Natural killer cell (primary cell): Measurements from ENCODE around the gene ANKRD36C. TPM values are rescaled to one million over a fixed set of nuclear protein-coding genes. Genes with fewer than 3 reads are reported as not detected.
"Not testable (repeated sequence)": the region's sequence is repeated elsewhere in the genome, so short reads cannot be mapped to it uniquely, and the experiment has no call there.

Experiments used
- ATAC-seq, 3 donors: fragments of 150-1000 bp in 2 of 3; fragments of 200-7000 bp in 1 of 3; cut with Tn5 transposase; 1 replicate in 1 of 3; 2 replicates in 2 of 3; pipeline ENCODE4 v1.10.0; 2021; ENCODE audit warnings: mild to moderate bottlenecking in 2 of 3, moderate library complexity in 2 of 3
- DNase-seq, 2 donors: peaks; one replicate each; pipeline versions ENCODE4 v3.0.0 to v3.0.0-alpha.2; 2013 to 2021; ENCODE audit warnings: mixed read lengths in 1 of 2
- H3K27ac ChIP-seq: one replicate; pipeline ENCODE4 v1.5.1; 2013; ENCODE audit warnings: mild to moderate bottlenecking, low read length
- H3K27me3 ChIP-seq: one replicate; pipeline ENCODE4 v1.6.1; 2013; ENCODE audit warnings: low read length; ENCODE audit not compliant: control insufficient read depth, insufficient read depth
- H3K36me3 ChIP-seq: one replicate; pipeline ENCODE4 v1.6.1; 2013; ENCODE audit warnings: low read length; ENCODE audit not compliant: control insufficient read depth, insufficient read depth
- H3K4me1 ChIP-seq: one replicate; pipeline ENCODE4 v1.6.1; 2013; ENCODE audit warnings: low read length; ENCODE audit not compliant: control insufficient read depth, insufficient read depth
- H3K4me3 ChIP-seq: one replicate; pipeline ENCODE4 v1.5.1; 2013; ENCODE audit warnings: low read length
- H3K9me3 ChIP-seq: one replicate; pipeline ENCODE4 v1.6.1; 2013; ENCODE audit warnings: low read length; ENCODE audit not compliant: control insufficient read depth, insufficient read depth
- H3K27ac Mint-ChIP-seq, 2 donors: one replicate each; pipeline ENCODE4 v1.8.0; 2022; ENCODE audit warnings: mild to moderate bottlenecking in 2 of 2, mixed read lengths in 2 of 2, moderate library complexity in 1 of 2
- H3K27me3 Mint-ChIP-seq, 2 donors: one replicate each; pipeline ENCODE4 v1.8.0; 2022; ENCODE audit warnings: low read depth in 2 of 2, mixed read lengths in 2 of 2
- H3K36me3 Mint-ChIP-seq: one replicate; pipeline ENCODE4 v1.8.0; 2022; ENCODE audit warnings: mixed read lengths
- H3K4me1 Mint-ChIP-seq, 2 donors: one replicate each; pipeline ENCODE4 v1.8.0; 2022; ENCODE audit warnings: mixed read lengths in 2 of 2
- H3K4me3 Mint-ChIP-seq: one replicate; pipeline ENCODE4 v1.8.0; 2022; ENCODE audit warnings: mild to moderate bottlenecking, moderate library complexity, mixed read lengths
- H3K9me3 Mint-ChIP-seq, 2 donors: one replicate each; pipeline ENCODE4 v1.8.0; 2022; ENCODE audit warnings: mixed read lengths in 2 of 2
- whole genome bisulfite sequencing: methylation state at CpG from one replicate; pipeline ENCODE4 v1.1.7; 2013; ENCODE audit warnings: missing lambda C conversion rate; ENCODE audit not compliant: insufficient coverage; 5-methylcytosine and 5-hydroxymethylcytosine counted together
- intact Hi-C: fragments of 100-400 bp; cut with micrococcal nuclease; formaldehyde crosslinking; loops from one replicate; pipeline ENCODE4 v1.14.2; 2022
- total RNA-seq, 4 donors: library from RNA; stranded (reverse); fragments of 120-200 nt in 1 of 4; gene quantifications; one replicate each; pipeline versions ENCODE4 v1.2.3 to v1.2.4, GENCODE V29; 2013 to 2022
- TF ChIP-seq, protein P1 (sequence below): fragments of 200-600 bp; IDR thresholded peaks from one replicate; pipeline ENCODE4 v1.8.0; 2022; ENCODE audit warnings: antibody characterized with exemption

ANKRD36C gene
- total RNA-seq, 3 donors from 2014 or later (not counting 1 experiment from before 2014, with no cell fraction given), result 84.5 to 91.5 (median 85.4) TPM

DNA sequence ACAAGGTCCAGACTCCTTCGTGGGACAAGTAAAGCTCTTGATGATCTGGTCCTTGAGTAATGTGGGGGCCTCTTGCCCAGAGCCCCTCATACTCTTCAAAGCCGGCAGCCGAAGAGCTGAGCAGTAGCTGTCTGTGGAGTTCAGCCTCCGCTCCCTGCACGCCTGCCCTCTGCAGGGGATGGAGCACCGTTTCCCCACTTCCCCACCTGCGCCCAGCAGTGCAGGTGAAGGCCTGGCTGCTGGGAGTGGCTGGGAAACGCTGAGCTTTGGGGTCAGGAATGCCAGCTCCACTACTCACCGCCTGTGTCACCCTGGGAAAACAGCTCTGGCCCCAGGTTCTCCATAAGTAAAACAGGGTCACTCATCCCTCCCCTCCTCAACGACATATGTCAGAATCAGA is 18.2 kb upstream of the ANKRD36C start:
- Mint-ChIP-seq H3K4me3 (peak overlapping the region; percentile 80), H3K27ac (peak overlapping the region; percentile 80 to 90), H3K27me3 (peaks cover 17 to 18% of the 10 kb centered on the region in 2 donors)
- peak overlapping the region; percentile 50 for H3K4me3 ChIP-seq
- not testable (repeated sequence) for H3K4me1 Mint-ChIP-seq, H3K9me3 Mint-ChIP-seq, H3K27me3 ChIP-seq, H3K9me3 ChIP-seq, H3K36me3 ChIP-seq, ATAC-seq, H3K36me3 Mint-ChIP-seq
- H3K4me1 ChIP-seq, result peaks cover 14% of the 10 kb centered on the region
- H3K27ac ChIP-seq, result peak overlapping the region; percentile 56
- DNase-seq, result peak in 1 of 2 donors; percentile 22
- intact Hi-C loops, result loop anchor here (10.0 kb wide), 1 partner anchor 825 kb away; no protein-coding TSS in a partner anchor
- 18% methylated on average over 10 of the region's 10 CpGs for WGBS

DNA sequence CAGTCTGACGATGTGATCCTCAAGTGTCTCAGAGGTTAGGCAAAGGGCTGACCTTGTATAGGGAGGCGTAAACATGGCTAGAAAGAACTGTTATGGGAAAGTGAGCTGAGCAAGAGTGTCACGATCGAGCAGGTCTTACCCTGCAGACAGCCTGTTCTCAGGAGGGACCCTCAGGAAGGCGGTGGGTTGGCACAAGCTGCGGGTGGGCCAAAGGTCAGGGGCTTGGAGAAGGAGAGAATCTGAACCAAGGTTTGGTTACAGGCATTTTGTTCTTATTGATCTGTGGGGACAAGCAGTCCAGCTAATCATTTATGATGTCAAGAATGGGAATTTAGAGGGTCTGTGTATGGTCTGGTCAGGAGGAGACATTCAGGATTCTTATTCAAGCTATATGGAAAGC is 16.4 kb upstream of the ANKRD36C start:
- intact Hi-C loops, result not testable (repeated sequence)

GRCh38 chr2:96006248-96006647 is 14.6 kb upstream of the ANKRD36C start:
- H3K36me3 Mint-ChIP-seq, H3K27me3 ChIP-seq, H3K9me3 Mint-ChIP-seq, DNase-seq, H3K9me3 ChIP-seq, H3K27ac Mint-ChIP-seq, intact Hi-C loops, H3K4me3 ChIP-seq, ATAC-seq, H3K4me1 Mint-ChIP-seq, H3K27ac ChIP-seq, H3K4me3 Mint-ChIP-seq, H3K36me3 ChIP-seq: not testable (repeated sequence)
- WGBS, result 83% methylated on average over 3 of the region's 5 CpGs
- H3K27me3 Mint-ChIP-seq, result peaks cover 25 to 43% of the 10 kb centered on the region in 2 donors
- H3K4me1 ChIP-seq, result peaks cover 14% of the 10 kb centered on the region

More for the DNA sequence above, 16.4 kb upstream of the ANKRD36C start:
- 89% methylated on average over 6 of the region's 6 CpGs for WGBS
- H3K27ac Mint-ChIP-seq, DNase-seq, H3K9me3 Mint-ChIP-seq, H3K27ac ChIP-seq, H3K36me3 Mint-ChIP-seq, H3K4me3 ChIP-seq, H3K9me3 ChIP-seq, ATAC-seq, H3K36me3 ChIP-seq, H3K4me1 Mint-ChIP-seq, H3K27me3 ChIP-seq: not testable (repeated sequence)
- H3K27me3 Mint-ChIP-seq, result peaks cover 22 to 29% of the 10 kb centered on the region in 2 donors
- peak overlapping the region; percentile 56 for H3K4me3 Mint-ChIP-seq
- peaks cover 14% of the 10 kb centered on the region for H3K4me1 ChIP-seq

DNA sequence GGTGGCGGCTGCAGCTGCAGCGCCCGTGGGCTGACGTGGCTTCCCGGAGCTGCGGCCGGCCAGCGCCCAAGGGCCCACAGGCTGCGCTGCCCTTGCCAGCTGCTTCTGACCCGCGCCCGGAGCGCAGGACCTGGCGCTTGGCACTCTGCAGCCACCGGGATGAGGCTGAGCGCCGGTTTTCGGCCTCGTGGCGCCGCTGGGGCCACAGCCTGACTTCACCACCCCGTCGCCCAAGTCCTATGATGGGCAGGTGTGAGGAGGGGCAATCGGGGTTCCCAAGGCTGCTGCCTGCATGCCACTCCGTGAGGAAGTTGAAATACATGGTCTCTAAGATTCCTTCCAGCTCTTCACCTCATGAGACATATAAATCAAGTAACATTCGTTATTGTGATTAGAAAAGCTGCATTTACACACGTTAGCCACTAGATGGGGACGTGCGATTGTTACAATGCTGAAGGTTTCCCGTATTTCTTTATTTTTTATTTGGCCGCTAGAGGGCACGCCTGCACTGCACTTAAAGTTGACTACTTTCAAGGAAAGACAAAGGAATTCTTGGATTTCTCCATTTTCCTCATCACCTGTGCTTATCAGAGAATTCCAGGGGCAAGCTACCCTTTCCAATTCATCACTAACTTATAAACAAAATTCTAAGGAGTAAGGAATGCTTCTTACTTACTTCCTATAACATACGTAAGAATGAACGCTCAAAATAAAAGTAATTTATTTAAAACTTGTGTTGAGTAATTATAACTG is 1.1 kb upstream of the ANKRD36C start:
- H3K27me3 ChIP-seq, H3K36me3 ChIP-seq, H3K9me3 ChIP-seq, H3K4me1 ChIP-seq, H3K9me3 Mint-ChIP-seq, H3K36me3 Mint-ChIP-seq: not testable (repeated sequence)
- WGBS, result 0% methylated on average over 30 of the region's 34 CpGs
- Histone ChIP-seq H3K27ac (peak overlapping the region; percentile 68), H3K4me3 (peak overlapping the region; percentile 59)
- DNase-seq, result peak; percentile 30 to 61
- Mint-ChIP-seq H3K27ac (peak overlapping the region; percentile 94 to 98), H3K4me3 (peak overlapping the region; percentile 93), H3K4me1 (peaks cover 11% of the 10 kb centered on the region in 2 donors), H3K27me3 (peaks cover 16 to 33% of the 10 kb centered on the region in 2 donors)
- intact Hi-C loops, result loop anchor here (10.0 kb wide), 1 partner anchor 182 kb away; no protein-coding TSS in a partner anchor
- TF ChIP-seq, protein P1, sequence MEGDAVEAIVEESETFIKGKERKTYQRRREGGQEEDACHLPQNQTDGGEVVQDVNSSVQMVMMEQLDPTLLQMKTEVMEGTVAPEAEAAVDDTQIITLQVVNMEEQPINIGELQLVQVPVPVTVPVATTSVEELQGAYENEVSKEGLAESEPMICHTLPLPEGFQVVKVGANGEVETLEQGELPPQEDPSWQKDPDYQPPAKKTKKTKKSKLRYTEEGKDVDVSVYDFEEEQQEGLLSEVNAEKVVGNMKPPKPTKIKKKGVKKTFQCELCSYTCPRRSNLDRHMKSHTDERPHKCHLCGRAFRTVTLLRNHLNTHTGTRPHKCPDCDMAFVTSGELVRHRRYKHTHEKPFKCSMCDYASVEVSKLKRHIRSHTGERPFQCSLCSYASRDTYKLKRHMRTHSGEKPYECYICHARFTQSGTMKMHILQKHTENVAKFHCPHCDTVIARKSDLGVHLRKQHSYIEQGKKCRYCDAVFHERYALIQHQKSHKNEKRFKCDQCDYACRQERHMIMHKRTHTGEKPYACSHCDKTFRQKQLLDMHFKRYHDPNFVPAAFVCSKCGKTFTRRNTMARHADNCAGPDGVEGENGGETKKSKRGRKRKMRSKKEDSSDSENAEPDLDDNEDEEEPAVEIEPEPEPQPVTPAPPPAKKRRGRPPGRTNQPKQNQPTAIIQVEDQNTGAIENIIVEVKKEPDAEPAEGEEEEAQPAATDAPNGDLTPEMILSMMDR, result peak; percentile 96
- ATAC-seq, result peak; percentile 73 to 91 (median 80)

- not testable (repeated sequence) for H3K27ac ChIP-seq, H3K27me3 ChIP-seq, H3K36me3 Mint-ChIP-seq, H3K4me1 ChIP-seq, DNase-seq, H3K36me3 ChIP-seq, H3K9me3 Mint-ChIP-seq, H3K9me3 ChIP-seq
- intact Hi-C loops, result loop anchor here (10.0 kb wide), 1 partner anchor 183 kb away; no protein-coding TSS in a partner anchor
- Mint-ChIP-seq H3K4me3 (peak overlapping the region; percentile 96), H3K4me1 (peaks cover 11% of the 10 kb centered on the region in 2 donors), H3K27me3 (peaks cover 14 to 33% of the 10 kb centered on the region in 2 donors), H3K27ac (peak overlapping the region; percentile 94 to 98)
- H3K4me3 ChIP-seq, result peak overlapping the region; percentile 59
- WGBS, result no CpG with 5 or more reads among the region's 39 CpGs
- ATAC-seq, result peak; percentile 41 to 66 (median 58)
These were observed 478 bp upstream of the ANKRD36C start for GRCh38 chr2:95992102-95992501.

DNA sequence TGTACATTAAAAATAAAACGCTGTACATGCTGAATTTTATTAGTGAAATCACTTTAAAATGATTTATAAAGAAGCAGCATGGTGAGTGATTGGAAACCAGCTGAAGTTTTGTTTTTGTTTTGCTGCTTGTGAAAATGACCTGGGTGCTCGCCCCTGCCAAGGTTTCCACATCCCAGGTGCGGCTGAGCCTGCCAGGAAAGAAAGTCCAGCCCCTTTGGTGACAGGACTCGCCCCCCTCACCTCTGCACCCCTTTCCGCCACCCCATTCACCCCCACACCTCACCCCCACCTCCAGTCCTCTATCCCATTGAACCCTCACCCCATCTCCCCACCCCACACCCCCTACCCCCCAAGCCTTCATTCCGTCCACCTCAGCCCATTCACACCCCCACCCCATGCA is 740 bp downstream of the ANKRD36C start:
- intact Hi-C loops, result loop anchor here (10.0 kb wide), 1 partner anchor 184 kb away; no protein-coding TSS in a partner anchor
- not testable (repeated sequence) for H3K4me3 ChIP-seq
- H3K4me3 Mint-ChIP-seq, result peak overlapping the region; percentile 78

DNA sequence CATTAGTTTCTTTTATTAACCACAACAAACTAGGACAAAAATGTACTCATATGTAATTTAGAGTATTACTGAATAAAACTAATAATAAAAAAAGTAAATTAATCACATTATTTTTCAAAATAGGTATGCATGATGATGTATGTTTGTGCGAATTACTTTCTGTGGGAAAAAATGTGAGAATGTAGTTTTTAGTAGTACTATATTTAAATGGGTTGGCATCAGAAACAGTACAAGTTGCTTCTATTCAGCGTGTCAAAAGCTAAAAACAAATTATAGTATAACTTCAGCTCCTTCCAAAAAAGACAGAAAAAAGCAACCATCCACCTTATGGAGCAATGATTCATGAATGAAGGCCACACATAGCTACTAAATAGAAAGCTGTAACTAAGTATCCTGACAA is 40.0 kb downstream of the ANKRD36C start:
- ATAC-seq, H3K9me3 ChIP-seq, H3K27me3 Mint-ChIP-seq, H3K27me3 ChIP-seq, H3K9me3 Mint-ChIP-seq, H3K27ac Mint-ChIP-seq, H3K4me3 Mint-ChIP-seq, DNase-seq, H3K27ac ChIP-seq, H3K4me3 ChIP-seq, H3K4me1 Mint-ChIP-seq, H3K36me3 ChIP-seq, H3K4me1 ChIP-seq, intact Hi-C loops: not testable (repeated sequence)
- H3K36me3 Mint-ChIP-seq, result peaks cover 18% of the 10 kb centered on the region
- 68% methylated on average over 2 of the region's 2 CpGs for WGBS

More for the DNA sequence above, 740 bp downstream of the ANKRD36C start:
- not testable (repeated sequence) for DNase-seq, H3K36me3 Mint-ChIP-seq, H3K36me3 ChIP-seq, ATAC-seq, H3K27ac ChIP-seq, H3K4me1 ChIP-seq, H3K9me3 Mint-ChIP-seq, H3K27me3 ChIP-seq, H3K9me3 ChIP-seq
- Mint-ChIP-seq H3K27ac (peak overlapping the region; percentile 94 to 98), H3K4me1 (peaks cover 11% of the 10 kb centered on the region in 2 donors), H3K27me3 (peaks cover 10 to 21% of the 10 kb centered on the region in 2 donors)
- 7% methylated on average over 4 of the region's 6 CpGs for WGBS
